GM12878 (cell line): ENCODE results near the gene TMEM14B. TPM values are rescaled to one million over a fixed set of nuclear protein-coding genes. Genes with fewer than 3 reads are reported as not detected.

Experiments used
- ATAC-seq: fragments of 200-7000 bp; cut with Tn5 transposase; 3 replicates; pipeline ENCODE4 v1.9.1; 2020; ENCODE audit warnings: mild to moderate bottlenecking, moderate library complexity
- BruUV-seq: library from RNA; stranded (reverse); fragments of 400-500 nt; replicated peaks from 2 replicates; lab custom pipeline; 2021; lab: Mats Ljungman, UMichigan
- CTCF ChIA-PET: fragments of 300-600 bp; sonication (Branson Sonifier 250); formaldehyde crosslinking; extraction: SDS; loops from one replicate; lab custom pipeline; 2021; ENCODE audit warnings: inconsistent platforms; lab: Yijun Ruan, JAX
- POLR2A ChIA-PET: fragments of 350-600 bp; formaldehyde crosslinking; extraction: SDS; loops from one replicate; lab custom pipeline; 2021; ENCODE audit warnings: inconsistent platforms; lab: Charles Lee
- RAD21 ChIA-PET: fragments of 300-600 bp; sonication (Branson Sonifier 250); formaldehyde crosslinking; loops from one replicate; lab custom pipeline; 2023; ENCODE audit warnings: antibody characterized with exemption; ENCODE audit not compliant: unreplicated experiment; lab: Charles Lee
- SMC1A ChIA-PET: fragments of 300-600 bp; sonication (Branson Sonifier 250); formaldehyde crosslinking; loops from one replicate; lab custom pipeline; 2023; ENCODE audit not compliant: unreplicated experiment, uncharacterized antibody; lab: Charles Lee
- DNase-seq: peaks from one replicate; pipeline ENCODE4 v3.0.0-alpha.2; 2011; ENCODE audit warnings: low read depth, low spot score
- FAIRE-seq: peaks from 3 replicates; lab custom pipeline; 2011; peaks lifted over from hg19 to GRCh38; lab: Jason Lieb, UNC
- H2AFZ ChIP-seq: 2 replicates; pipeline ENCODE4 v1.6.0; 2011; ENCODE audit warnings: low read depth, low read length, control low read depth; ENCODE audit not compliant: control insufficient read depth
- H3K27ac ChIP-seq: 2 replicates; pipeline ENCODE4 v1.5.1; 2011; ENCODE audit warnings: control low read depth; ENCODE audit not compliant: control insufficient read depth, insufficient read depth
- H3K27me3 ChIP-seq, 2 experiments: replicated peaks in 1 of 2; 2 replicates each; pipeline versions ENCODE4 v1.6.0 to v1.6.1; 2011; ENCODE audit warnings: low read length in 1 of 2; ENCODE audit not compliant: control insufficient read depth in 2 of 2, insufficient read depth in 2 of 2
- H3K36me3 ChIP-seq, 2 experiments: 2 replicates each; pipeline ENCODE4 v1.5.1; 2011; ENCODE audit warnings: low read length in 1 of 2; ENCODE audit not compliant: control insufficient read depth in 2 of 2, insufficient read depth in 2 of 2
- H3K4me1 ChIP-seq: 2 replicates; pipeline ENCODE4 v1.6.1; 2011; ENCODE audit warnings: mild to moderate bottlenecking, low read length, moderate library complexity, mixed read lengths; ENCODE audit not compliant: control insufficient read depth, insufficient read depth
- H3K4me2 ChIP-seq: 2 replicates; pipeline ENCODE4 v1.6.0; 2011; ENCODE audit warnings: control low read depth; ENCODE audit not compliant: control insufficient read depth, insufficient read depth
- H3K4me3 ChIP-seq: fragments of 200-600 bp; sonication (generic); 2 replicates; pipeline ENCODE4 v1.5.1; 2016
- H3K79me2 ChIP-seq: 2 replicates; pipeline ENCODE4 v1.6.0; 2011; ENCODE audit warnings: low read length; ENCODE audit not compliant: control insufficient read depth, insufficient read depth
- H3K9ac ChIP-seq: 2 replicates; pipeline ENCODE4 v1.8.0; 2011; ENCODE audit warnings: low read length, control low read depth, mixed read lengths; ENCODE audit not compliant: control insufficient read depth, insufficient read depth
- H3K9me3 ChIP-seq: replicated peaks from 3 replicates; pipeline ENCODE4 v1.5.1; 2011; ENCODE audit warnings: mild to moderate bottlenecking, low read length; ENCODE audit not compliant: control insufficient read depth, insufficient read depth
- H4K20me1 ChIP-seq: 2 replicates; pipeline ENCODE4 v1.6.0; 2011; ENCODE audit not compliant: control insufficient read depth, insufficient read depth
- CBFB ChIP-seq: IDR thresholded peaks from 2 replicates; pipeline ENCODE4 v1.6.1; 2016; ENCODE audit warnings: antibody characterized with exemption, low read depth
- CHD2 ChIP-seq: IDR thresholded peaks from 2 replicates; pipeline ENCODE4 v1.6.1; 2011; ENCODE audit warnings: low read depth, low read length, improper control_type of control experiment, borderline replicate concordance
- EGR1 ChIP-seq, 2 experiments: IDR thresholded peaks; 1 replicate in 1 of 2; 2 replicates in 1 of 2; pipeline ENCODE4 v1.6.1; 2011 to 2012; ENCODE audit warnings: low read depth in 2 of 2, low read length in 2 of 2, borderline replicate concordance in 1 of 2, mild to moderate bottlenecking in 1 of 2, moderate library complexity in 1 of 2
- HDAC6 ChIP-seq: fragments of 200-600 bp; sonication (generic); IDR thresholded peaks from one replicate; pipeline ENCODE4 v1.8.0; 2017; ENCODE audit warnings: antibody characterized with exemption; ENCODE audit not compliant: unreplicated experiment
- NR2C2 ChIP-seq: IDR thresholded peaks from 2 replicates; pipeline ENCODE4 v1.6.1; 2011; ENCODE audit warnings: borderline replicate concordance, low read depth; ENCODE audit not compliant: control insufficient read depth, insufficient read length
- RAD21 ChIP-seq: IDR thresholded peaks from 2 replicates; pipeline ENCODE4 v1.6.1; 2011; ENCODE audit warnings: mild to moderate bottlenecking, low read depth, low read length, moderate library complexity; ENCODE audit not compliant: insufficient read depth
- WGBS: methylation state at CpG from one replicate; pipeline ENCODE4 v1.1.6; 2016; ENCODE audit warnings: low lambda C conversion rate; ENCODE audit not compliant: insufficient replicate concordance, insufficient coverage; ENCODE audit errors: missing lambda C conversion rate; 5-methylcytosine and 5-hydroxymethylcytosine counted together
- in situ Hi-C: fragments of 300-500 bp; cut with MboI; formaldehyde crosslinking; loops from 9 replicates; pipeline ENCODE4 v1.14.3; 2018; ENCODE audit warnings: mixed read lengths
- intact Hi-C: fragments of 100-400 bp; cut with micrococcal nuclease; formaldehyde crosslinking; loops from one replicate; pipeline ENCODE4 v1.14.2; 2022; ENCODE audit not compliant: unreplicated experiment
- polyA plus RNA-seq, 11 experiments: library from polyadenylated mRNA; depleted of rRNA in 4 of 11; unstranded in 6 of 11; stranded (reverse) in 5 of 11; fragments of >200 nt; fragmentation: Nextera tagmentation in 4 of 11; fragmentation: Illumina TruSeq in 1 of 11; extraction: Ambion mirVana in 4 of 11; extraction: Trizol in 1 of 11; gene quantifications; 1 replicate in 1 of 11; 2 replicates in 10 of 11; pipeline versions ENCODE4 v1.2.1 to v1.2.3, GENCODE V29; 2011 to 2016; ENCODE audit warnings: inconsistent platforms in 2 of 11, missing spikeins in 2 of 11, low read depth in 1 of 11
- total RNA-seq, 4 experiments: library from RNA; depleted of rRNA in 3 of 4; stranded (reverse); fragments of >200 nt in 3 of 4; fragmentation: Illumina TruSeq in 1 of 4; extraction: Trizol in 1 of 4; gene quantifications; 2 replicates each; pipeline versions ENCODE4 v1.2.1 to v1.2.3, GENCODE V29; 2013 to 2021
- TF ChIP-seq, protein P1 (sequence below): fragments of 450-650 bp; IDR thresholded peaks from 2 replicates; pipeline ENCODE4 v1.6.1; 2017; ENCODE audit warnings: mild to moderate bottlenecking, moderate library complexity
- TF ChIP-seq, protein P2 (sequence below): fragments of 450-650 bp; IDR thresholded peaks from 2 replicates; pipeline ENCODE4 v1.6.1; 2018; ENCODE audit warnings: mild to moderate bottlenecking, low read depth, moderate library complexity; ENCODE audit not compliant: partially characterized antibody
- TF ChIP-seq, protein P3 (sequence below): IDR thresholded peaks from 2 replicates; pipeline ENCODE4 v1.6.1; 2011; ENCODE audit warnings: borderline replicate concordance, low read depth, mild to moderate bottlenecking, moderate library complexity, low read length; ENCODE audit not compliant: insufficient read depth, poor library complexity, severe bottlenecking
- TF ChIP-seq, protein P4 (sequence below): fragments of 450-650 bp; IDR thresholded peaks from 2 replicates; pipeline ENCODE4 v1.6.1; 2016; ENCODE audit warnings: mild to moderate bottlenecking, moderate library complexity, borderline replicate concordance

TMEM14B gene
- total and polyA plus RNA-seq, 10 of the 15 experiments (the other 5 are each of a cell fraction or from before 2014, with no cell fraction given) = 80.5 to 399 (median 136) TPM

DNA sequence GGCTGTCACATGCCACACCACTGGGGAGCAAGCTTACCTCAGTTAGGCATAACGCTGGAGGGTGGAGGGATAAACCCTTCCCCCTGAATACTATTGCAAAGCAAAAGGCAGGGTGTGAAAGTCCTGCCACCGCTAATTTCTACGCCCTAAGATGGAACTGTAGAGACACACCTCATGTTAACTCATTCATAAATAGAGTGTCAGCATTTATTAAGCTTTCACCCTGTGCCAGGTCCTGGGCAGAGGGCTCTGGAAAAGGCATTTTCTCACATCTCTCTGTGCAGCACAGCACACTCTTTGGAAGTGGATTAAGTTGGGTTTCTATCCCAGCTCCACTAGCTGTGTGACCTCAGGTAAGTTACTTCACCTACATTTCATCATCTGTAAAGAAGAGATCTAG, 21.8 kb downstream of the TMEM14B start:
- Histone ChIP-seq H3K4me2 (no peak overlapping the region), H3K27ac (no peak overlapping the region), H3K79me2 (no peaks in the 10 kb centered on the region), H3K27me3 (no peaks in the 10 kb centered on the region), H3K36me3 (no peaks in the 10 kb centered on the region; a peak in 1 of 4 replicates), H4K20me1 (no peaks in the 10 kb centered on the region), H3K4me1 (no peaks in the 10 kb centered on the region), H3K4me3 (no peak overlapping the region), H3K9ac (no peak overlapping the region), H2AFZ (no peak overlapping the region), H3K9me3 (no peaks in the 10 kb centered on the region)
- BruUV-seq = no TSS peak
- in situ Hi-C loops (no loop called here), intact Hi-C loops (no loop called here)
- FAIRE-seq = no peak
- ChIA-PET POLR2A (no interaction called here), SMC1A (interaction anchor here (1.0 to 1.5 kb wide), 2 partner anchors 12 to 68 kb away, joined by 3 to 4 read pairs; no protein-coding TSS in a partner anchor), CTCF (interaction anchor here (0.6 to 2.8 kb wide), 3 partner anchors 10 to 303 kb away, joined by 3 to 9 read pairs (median 3); no protein-coding TSS in a partner anchor), RAD21 (no interaction called here)
- ATAC-seq = no peak
- DNase-seq = no peak
- 100% methylated on average over 3 of the region's 3 CpGs for WGBS
- no peak for TF ChIP-seq NR2C2
- TF ChIP-seq HDAC6 = no peak
- TF ChIP-seq CBFB = no peak
- TF ChIP-seq RAD21 = no peak
- TF ChIP-seq, protein P1, sequence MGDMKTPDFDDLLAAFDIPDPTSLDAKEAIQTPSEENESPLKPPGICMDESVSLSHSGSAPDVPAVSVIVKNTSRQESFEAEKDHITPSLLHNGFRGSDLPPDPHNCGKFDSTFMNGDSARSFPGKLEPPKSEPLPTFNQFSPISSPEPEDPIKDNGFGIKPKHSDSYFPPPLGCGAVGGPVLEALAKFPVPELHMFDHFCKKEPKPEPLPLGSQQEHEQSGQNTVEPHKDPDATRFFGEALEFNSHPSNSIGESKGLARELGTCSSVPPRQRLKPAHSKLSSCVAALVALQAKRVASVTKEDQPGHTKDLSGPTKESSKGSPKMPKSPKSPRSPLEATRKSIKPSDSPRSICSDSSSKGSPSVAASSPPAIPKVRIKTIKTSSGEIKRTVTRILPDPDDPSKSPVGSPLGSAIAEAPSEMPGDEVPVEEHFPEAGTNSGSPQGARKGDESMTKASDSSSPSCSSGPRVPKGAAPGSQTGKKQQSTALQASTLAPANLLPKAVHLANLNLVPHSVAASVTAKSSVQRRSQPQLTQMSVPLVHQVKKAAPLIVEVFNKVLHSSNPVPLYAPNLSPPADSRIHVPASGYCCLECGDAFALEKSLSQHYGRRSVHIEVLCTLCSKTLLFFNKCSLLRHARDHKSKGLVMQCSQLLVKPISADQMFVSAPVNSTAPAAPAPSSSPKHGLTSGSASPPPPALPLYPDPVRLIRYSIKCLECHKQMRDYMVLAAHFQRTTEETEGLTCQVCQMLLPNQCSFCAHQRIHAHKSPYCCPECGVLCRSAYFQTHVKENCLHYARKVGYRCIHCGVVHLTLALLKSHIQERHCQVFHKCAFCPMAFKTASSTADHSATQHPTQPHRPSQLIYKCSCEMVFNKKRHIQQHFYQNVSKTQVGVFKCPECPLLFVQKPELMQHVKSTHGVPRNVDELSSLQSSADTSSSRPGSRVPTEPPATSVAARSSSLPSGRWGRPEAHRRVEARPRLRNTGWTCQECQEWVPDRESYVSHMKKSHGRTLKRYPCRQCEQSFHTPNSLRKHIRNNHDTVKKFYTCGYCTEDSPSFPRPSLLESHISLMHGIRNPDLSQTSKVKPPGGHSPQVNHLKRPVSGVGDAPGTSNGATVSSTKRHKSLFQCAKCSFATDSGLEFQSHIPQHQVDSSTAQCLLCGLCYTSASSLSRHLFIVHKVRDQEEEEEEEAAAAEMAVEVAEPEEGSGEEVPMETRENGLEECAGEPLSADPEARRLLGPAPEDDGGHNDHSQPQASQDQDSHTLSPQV = no peak
- TF ChIP-seq, protein P2, sequence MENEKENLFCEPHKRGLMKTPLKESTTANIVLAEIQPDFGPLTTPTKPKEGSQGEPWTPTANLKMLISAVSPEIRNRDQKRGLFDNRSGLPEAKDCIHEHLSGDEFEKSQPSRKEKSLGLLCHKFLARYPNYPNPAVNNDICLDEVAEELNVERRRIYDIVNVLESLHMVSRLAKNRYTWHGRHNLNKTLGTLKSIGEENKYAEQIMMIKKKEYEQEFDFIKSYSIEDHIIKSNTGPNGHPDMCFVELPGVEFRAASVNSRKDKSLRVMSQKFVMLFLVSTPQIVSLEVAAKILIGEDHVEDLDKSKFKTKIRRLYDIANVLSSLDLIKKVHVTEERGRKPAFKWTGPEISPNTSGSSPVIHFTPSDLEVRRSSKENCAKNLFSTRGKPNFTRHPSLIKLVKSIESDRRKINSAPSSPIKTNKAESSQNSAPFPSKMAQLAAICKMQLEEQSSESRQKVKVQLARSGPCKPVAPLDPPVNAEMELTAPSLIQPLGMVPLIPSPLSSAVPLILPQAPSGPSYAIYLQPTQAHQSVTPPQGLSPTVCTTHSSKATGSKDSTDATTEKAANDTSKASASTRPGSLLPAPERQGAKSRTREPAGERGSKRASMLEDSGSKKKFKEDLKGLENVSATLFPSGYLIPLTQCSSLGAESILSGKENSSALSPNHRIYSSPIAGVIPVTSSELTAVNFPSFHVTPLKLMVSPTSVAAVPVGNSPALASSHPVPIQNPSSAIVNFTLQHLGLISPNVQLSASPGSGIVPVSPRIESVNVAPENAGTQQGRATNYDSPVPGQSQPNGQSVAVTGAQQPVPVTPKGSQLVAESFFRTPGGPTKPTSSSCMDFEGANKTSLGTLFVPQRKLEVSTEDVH = no peak
- TF ChIP-seq, protein P3, sequence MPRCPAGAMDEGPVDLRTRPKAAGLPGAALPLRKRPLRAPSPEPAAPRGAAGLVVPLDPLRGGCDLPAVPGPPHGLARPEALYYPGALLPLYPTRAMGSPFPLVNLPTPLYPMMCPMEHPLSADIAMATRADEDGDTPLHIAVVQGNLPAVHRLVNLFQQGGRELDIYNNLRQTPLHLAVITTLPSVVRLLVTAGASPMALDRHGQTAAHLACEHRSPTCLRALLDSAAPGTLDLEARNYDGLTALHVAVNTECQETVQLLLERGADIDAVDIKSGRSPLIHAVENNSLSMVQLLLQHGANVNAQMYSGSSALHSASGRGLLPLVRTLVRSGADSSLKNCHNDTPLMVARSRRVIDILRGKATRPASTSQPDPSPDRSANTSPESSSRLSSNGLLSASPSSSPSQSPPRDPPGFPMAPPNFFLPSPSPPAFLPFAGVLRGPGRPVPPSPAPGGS = no peak
- TF ChIP-seq, protein P4, sequence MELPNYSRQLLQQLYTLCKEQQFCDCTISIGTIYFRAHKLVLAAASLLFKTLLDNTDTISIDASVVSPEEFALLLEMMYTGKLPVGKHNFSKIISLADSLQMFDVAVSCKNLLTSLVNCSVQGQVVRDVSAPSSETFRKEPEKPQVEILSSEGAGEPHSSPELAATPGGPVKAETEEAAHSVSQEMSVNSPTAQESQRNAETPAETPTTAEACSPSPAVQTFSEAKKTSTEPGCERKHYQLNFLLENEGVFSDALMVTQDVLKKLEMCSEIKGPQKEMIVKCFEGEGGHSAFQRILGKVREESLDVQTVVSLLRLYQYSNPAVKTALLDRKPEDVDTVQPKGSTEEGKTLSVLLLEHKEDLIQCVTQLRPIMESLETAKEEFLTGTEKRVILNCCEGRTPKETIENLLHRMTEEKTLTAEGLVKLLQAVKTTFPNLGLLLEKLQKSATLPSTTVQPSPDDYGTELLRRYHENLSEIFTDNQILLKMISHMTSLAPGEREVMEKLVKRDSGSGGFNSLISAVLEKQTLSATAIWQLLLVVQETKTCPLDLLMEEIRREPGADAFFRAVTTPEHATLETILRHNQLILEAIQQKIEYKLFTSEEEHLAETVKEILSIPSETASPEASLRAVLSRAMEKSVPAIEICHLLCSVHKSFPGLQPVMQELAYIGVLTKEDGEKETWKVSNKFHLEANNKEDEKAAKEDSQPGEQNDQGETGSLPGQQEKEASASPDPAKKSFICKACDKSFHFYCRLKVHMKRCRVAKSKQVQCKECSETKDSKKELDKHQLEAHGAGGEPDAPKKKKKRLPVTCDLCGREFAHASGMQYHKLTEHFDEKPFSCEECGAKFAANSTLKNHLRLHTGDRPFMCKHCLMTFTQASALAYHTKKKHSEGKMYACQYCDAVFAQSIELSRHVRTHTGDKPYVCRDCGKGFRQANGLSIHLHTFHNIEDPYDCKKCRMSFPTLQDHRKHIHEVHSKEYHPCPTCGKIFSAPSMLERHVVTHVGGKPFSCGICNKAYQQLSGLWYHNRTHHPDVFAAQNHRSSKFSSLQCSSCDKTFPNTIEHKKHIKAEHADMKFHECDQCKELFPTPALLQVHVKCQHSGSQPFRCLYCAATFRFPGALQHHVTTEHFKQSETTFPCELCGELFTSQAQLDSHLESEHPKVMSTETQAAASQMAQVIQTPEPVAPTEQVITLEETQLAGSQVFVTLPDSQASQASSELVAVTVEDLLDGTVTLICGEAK = no peak
- TF ChIP-seq EGR1 (IDR thresholded peaks at IDR 0.05; ENCODE audit: borderline replicate concordance in 1 of 2, low read depth in 2 of 2, low read length in 2 of 2) = no peak
- TF ChIP-seq CHD2 = no peak
